ENCODE measurements around the gene DDX24.

- TF ChIP-seq IRF2 (CRISPR knock-in tag; IDR thresholded peaks at IDR 0.05; ENCODE audit: borderline replicate concordance, low read depth): no peak
- TF ChIP-seq E2F1 (CRISPR knock-in tag; IDR thresholded peaks at IDR 0.05): no peak
- no peak for TF ChIP-seq CTCF (IDR thresholded peaks at IDR 0.05)
- TF ChIP-seq, protein P1, sequence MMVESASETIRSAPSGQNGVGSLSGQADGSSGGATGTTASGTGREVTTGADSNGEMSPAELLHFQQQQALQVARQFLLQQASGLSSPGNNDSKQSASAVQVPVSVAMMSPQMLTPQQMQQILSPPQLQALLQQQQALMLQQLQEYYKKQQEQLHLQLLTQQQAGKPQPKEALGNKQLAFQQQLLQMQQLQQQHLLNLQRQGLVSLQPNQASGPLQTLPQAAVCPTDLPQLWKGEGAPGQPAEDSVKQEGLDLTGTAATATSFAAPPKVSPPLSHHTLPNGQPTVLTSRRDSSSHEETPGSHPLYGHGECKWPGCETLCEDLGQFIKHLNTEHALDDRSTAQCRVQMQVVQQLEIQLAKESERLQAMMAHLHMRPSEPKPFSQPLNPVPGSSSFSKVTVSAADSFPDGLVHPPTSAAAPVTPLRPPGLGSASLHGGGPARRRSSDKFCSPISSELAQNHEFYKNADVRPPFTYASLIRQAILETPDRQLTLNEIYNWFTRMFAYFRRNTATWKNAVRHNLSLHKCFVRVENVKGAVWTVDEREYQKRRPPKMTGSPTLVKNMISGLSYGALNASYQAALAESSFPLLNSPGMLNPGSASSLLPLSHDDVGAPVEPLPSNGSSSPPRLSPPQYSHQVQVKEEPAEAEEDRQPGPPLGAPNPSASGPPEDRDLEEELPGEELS (CRISPR knock-in tag; IDR thresholded peaks at IDR 0.05): no peak
- no peak for TF ChIP-seq MAX (CRISPR knock-in tag; IDR thresholded peaks at IDR 0.05)
- TF ChIP-seq, protein P2, sequence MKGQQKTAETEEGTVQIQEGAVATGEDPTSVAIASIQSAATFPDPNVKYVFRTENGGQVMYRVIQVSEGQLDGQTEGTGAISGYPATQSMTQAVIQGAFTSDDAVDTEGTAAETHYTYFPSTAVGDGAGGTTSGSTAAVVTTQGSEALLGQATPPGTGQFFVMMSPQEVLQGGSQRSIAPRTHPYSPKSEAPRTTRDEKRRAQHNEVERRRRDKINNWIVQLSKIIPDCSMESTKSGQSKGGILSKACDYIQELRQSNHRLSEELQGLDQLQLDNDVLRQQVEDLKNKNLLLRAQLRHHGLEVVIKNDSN (CRISPR knock-in tag; IDR thresholded peaks at IDR 0.05): no peak
- TF ChIP-seq, protein P3, sequence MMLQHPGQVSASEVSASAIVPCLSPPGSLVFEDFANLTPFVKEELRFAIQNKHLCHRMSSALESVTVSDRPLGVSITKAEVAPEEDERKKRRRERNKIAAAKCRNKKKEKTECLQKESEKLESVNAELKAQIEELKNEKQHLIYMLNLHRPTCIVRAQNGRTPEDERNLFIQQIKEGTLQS (CRISPR knock-in tag; conservative IDR thresholded peaks at IDR 0.05): no peak
- no peak for TF ChIP-seq ATF2 (CRISPR knock-in tag; IDR thresholded peaks at IDR 0.05; ENCODE audit: borderline replicate concordance, low read depth)
- no peak for TF ChIP-seq NR1H2 (CRISPR knock-in tag; IDR thresholded peaks at IDR 0.05)
- TF ChIP-seq ZNF138 (CRISPR knock-in tag; conservative IDR thresholded peaks at IDR 0.05): no peak
- TF ChIP-seq ESRRA (CRISPR knock-in tag; IDR thresholded peaks at IDR 0.05; ENCODE audit: borderline replicate concordance): no peak
- TF ChIP-seq E2F5 (CRISPR knock-in tag; IDR thresholded peaks at IDR 0.05): no peak
- TF ChIP-seq, protein P4, sequence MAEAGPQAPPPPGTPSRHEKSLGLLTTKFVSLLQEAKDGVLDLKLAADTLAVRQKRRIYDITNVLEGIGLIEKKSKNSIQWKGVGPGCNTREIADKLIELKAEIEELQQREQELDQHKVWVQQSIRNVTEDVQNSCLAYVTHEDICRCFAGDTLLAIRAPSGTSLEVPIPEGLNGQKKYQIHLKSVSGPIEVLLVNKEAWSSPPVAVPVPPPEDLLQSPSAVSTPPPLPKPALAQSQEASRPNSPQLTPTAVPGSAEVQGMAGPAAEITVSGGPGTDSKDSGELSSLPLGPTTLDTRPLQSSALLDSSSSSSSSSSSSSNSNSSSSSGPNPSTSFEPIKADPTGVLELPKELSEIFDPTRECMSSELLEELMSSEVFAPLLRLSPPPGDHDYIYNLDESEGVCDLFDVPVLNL (CRISPR knock-in tag; IDR thresholded peaks at IDR 0.05; ENCODE audit: borderline replicate concordance, low read depth): no peak
These were observed 34.2 kb downstream of the DDX24 start for GRCh38 chr14:94046696-94047250.

Data from WTC11 (cell line).